ENCODE results near the gene ACOT8. TPM values are rescaled to one million over a fixed set of nuclear protein-coding genes. Genes with fewer than 3 reads are reported as not detected.

Gene ACOT8
- total and polyA plus RNA-seq, 9 of the 15 experiments (the other 6 are each of a cell fraction or from before 2014, with no cell fraction given): 8.2 to 46.7 (median 20.7) TPM

DNA sequence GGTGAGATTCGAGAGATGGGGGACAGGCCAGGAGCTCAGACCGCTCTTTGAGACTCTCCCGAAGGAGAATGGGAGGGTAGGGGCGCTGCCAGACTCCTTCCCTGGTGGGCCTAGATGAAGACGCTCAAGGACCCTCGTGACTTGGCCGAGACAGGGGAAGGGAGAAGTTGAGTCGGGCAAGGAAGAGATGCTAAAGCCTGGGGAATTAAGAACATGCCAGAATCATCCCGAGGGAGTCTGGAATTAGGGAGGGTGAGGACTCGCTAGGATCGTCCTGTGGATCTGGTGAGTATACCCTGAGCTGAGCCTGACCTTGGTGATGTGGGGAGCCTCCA is 44.2 kb downstream of the ACOT8 start (continued):
- TF ChIP-seq, protein P1, sequence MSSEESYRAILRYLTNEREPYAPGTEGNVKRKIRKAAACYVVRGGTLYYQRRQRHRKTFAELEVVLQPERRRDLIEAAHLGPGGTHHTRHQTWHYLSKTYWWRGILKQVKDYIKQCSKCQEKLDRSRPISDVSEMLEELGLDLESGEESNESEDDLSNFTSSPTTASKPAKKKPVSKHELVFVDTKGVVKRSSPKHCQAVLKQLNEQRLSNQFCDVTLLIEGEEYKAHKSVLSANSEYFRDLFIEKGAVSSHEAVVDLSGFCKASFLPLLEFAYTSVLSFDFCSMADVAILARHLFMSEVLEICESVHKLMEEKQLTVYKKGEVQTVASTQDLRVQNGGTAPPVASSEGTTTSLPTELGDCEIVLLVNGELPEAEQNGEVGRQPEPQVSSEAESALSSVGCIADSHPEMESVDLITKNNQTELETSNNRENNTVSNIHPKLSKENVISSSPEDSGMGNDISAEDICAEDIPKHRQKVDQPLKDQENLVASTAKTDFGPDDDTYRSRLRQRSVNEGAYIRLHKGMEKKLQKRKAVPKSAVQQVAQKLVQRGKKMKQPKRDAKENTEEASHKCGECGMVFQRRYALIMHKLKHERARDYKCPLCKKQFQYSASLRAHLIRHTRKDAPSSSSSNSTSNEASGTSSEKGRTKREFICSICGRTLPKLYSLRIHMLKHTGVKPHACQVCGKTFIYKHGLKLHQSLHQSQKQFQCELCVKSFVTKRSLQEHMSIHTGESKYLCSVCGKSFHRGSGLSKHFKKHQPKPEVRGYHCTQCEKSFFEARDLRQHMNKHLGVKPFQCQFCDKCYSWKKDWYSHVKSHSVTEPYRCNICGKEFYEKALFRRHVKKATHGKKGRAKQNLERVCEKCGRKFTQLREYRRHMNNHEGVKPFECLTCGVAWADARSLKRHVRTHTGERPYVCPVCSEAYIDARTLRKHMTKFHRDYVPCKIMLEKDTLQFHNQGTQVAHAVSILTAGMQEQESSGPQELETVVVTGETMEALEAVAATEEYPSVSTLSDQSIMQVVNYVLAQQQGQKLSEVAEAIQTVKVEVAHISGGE (CRISPR knock-in tag; IDR thresholded peaks at IDR 0.05): no peak

DNA sequence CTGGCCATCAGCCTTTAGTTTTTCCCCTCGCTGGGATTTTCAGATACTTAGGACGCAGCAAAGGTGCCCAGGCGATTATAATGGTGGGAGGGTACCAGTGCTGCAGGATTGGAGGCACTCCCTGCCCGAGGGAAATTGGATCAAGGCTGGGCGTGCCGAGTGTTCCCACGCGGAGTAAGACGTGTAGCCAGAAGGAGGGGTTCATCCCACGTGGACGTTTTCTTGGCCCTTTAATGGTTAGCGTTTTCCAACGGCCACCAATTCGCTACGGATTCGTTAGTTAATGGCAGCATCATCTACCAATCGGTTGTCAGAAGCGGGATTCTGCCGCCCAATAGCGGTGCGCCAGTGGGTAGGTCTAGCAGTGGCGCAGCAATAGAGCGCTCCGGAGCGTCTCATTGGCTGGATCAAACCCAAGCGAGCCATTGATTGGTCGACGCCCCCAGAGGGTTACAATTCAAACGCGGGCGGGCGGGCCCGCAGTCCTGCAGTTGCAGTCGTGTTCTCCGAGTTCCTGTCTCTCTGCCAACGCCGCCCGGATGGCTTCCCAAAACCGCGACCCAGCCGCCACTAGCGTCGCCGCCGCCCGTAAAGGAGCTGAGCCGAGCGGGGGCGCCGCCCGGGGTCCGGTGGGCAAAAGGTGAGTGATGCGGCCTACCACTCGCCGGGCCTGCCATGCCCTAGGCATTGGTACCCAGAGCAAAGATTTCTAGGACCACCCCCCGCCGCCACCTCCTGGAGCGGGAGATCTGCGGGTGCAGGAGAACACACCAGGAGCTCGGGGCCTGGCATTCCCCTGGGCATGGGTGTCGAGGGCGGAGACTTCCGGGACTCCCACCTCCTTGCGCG is 44.8 kb downstream of the ACOT8 start, which contains the start of gene UBE2C:
Gene UBE2C (plus strand): TSS at position 488 of the 849 bp plus-strand sequence. CDS start 52 bp downstream, at position 540.
- H3K27ac ChIP-seq (ENCODE audit: extremely low read depth, low read depth, low read length): no peak within 1 kb of the TSS
- H3K27me3 ChIP-seq (ENCODE audit: control insufficient read depth in 2 of 2, insufficient read depth in 2 of 2, low read length in 2 of 2): no peaks in the 10 kb centered on the region
- in situ Hi-C loops (cut with MboI) (no loop called here), intact Hi-C loops (cut with micrococcal nuclease) (no loop called here)
- peaks cover 13 to 23% of the 10 kb centered on the region in 2 experiments for H3K4me1 ChIP-seq (replicated peaks in 1 of 2; ENCODE audit: control insufficient read depth in 2 of 2, insufficient read depth in 2 of 2, low read length in 2 of 2)
- no TSS peak for BruUV-seq (replicated peaks)
- H4K20me1 ChIP-seq (replicated peaks; ENCODE audit: control insufficient read depth, insufficient read depth, low read length): no peaks in the 10 kb centered on the region
- H3K4me2 ChIP-seq (ENCODE audit: insufficient read depth, low read length): no peak within 1 kb of the TSS
- peaks cover 38% of the 10 kb centered on the region; the same call in 2 of the 3 replicates for H3K36me3 ChIP-seq (ENCODE audit: control insufficient read depth, insufficient read depth, low read length)
- no peaks in the 10 kb centered on the region for H3K9me1 ChIP-seq (ENCODE audit: control insufficient read depth, insufficient read depth, low read length)
- H2AFZ ChIP-seq (ENCODE audit: low read depth, low read length): no peak within 1 kb of the TSS
- no peak for DNase-seq (ENCODE audit: extremely low read depth in 1 of 4, low spot score in 3 of 4)
- H3K9me3 ChIP-seq (replicated peaks; ENCODE audit: control insufficient read depth, insufficient read depth, low read depth, low read length): peaks cover 11% of the 10 kb centered on the region; the same call in 1 of the 2 replicates
- ATAC-seq: no peak
- H3K79me2 ChIP-seq (ENCODE audit: control insufficient read depth, insufficient read depth, low read length): no peaks in the 10 kb centered on the region
- no peak within 1 kb of the TSS for H3K9ac ChIP-seq (ENCODE audit: insufficient read depth in 1 of 2, low read depth in 2 of 2, low read length in 2 of 2)
- WGBS (ENCODE audit: insufficient coverage, low coverage, missing lambda C conversion rate): 94% methylated on average over 41 of the region's 65 CpGs
- no peak for FAIRE-seq
- POLR2A ChIA-PET: interaction anchor here (1.2 kb wide), 1 partner anchor 12 kb away, joined by 3 read pairs; no protein-coding TSS in a partner anchor
- CTCF ChIA-PET (ENCODE audit: low intra/inter-chr PET ratio): no interaction called here
- H3K4me3 ChIP-seq: no peak within 1 kb of the TSS
- TF ChIP-seq BCOR (IDR thresholded peaks at IDR 0.05): no peak
- no peak for TF ChIP-seq SNRNP70 (optimal IDR thresholded peaks at IDR 0.05; ENCODE audit: low read depth, low read length)
- no peak for TF ChIP-seq EGR1 (conservative IDR thresholded peaks at IDR 0.05)
- no peak for TF ChIP-seq ZNF644 (tag; IDR thresholded peaks at IDR 0.05; ENCODE audit: low read depth)
- no peak for TF ChIP-seq C11orf30 (IDR thresholded peaks at IDR 0.05; ENCODE audit: low read depth)
- TF ChIP-seq NCOA4 (IDR thresholded peaks at IDR 0.05; ENCODE audit: partially characterized antibody): no peak
- TF ChIP-seq, protein P2, sequence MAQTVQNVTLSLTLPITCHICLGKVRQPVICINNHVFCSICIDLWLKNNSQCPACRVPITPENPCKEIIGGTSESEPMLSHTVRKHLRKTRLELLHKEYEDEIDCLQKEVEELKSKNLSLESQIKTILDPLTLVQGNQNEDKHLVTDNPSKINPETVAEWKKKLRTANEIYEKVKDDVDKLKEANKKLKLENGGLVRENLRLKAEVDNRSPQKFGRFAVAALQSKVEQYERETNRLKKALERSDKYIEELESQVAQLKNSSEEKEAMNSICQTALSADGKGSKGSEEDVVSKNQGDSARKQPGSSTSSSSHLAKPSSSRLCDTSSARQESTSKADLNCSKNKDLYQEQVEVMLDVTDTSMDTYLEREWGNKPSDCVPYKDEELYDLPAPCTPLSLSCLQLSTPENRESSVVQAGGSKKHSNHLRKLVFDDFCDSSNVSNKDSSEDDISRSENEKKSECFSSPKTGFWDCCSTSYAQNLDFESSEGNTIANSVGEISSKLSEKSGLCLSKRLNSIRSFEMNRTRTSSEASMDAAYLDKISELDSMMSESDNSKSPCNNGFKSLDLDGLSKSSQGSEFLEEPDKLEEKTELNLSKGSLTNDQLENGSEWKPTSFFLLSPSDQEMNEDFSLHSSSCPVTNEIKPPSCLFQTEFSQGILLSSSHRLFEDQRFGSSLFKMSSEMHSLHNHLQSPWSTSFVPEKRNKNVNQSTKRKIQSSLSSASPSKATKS (CRISPR knock-in tag; IDR thresholded peaks at IDR 0.05): no peak
- TF ChIP-seq, protein P3, sequence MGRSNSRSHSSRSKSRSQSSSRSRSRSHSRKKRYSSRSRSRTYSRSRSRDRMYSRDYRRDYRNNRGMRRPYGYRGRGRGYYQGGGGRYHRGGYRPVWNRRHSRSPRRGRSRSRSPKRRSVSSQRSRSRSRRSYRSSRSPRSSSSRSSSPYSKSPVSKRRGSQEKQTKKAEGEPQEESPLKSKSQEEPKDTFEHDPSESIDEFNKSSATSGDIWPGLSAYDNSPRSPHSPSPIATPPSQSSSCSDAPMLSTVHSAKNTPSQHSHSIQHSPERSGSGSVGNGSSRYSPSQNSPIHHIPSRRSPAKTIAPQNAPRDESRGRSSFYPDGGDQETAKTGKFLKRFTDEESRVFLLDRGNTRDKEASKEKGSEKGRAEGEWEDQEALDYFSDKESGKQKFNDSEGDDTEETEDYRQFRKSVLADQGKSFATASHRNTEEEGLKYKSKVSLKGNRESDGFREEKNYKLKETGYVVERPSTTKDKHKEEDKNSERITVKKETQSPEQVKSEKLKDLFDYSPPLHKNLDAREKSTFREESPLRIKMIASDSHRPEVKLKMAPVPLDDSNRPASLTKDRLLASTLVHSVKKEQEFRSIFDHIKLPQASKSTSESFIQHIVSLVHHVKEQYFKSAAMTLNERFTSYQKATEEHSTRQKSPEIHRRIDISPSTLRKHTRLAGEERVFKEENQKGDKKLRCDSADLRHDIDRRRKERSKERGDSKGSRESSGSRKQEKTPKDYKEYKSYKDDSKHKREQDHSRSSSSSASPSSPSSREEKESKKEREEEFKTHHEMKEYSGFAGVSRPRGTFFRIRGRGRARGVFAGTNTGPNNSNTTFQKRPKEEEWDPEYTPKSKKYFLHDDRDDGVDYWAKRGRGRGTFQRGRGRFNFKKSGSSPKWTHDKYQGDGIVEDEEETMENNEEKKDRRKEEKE (IDR thresholded peaks at IDR 0.05; ENCODE audit: borderline replicate concordance in 1 of 2, control insufficient read depth in 1 of 2, low read depth in 2 of 2, low read length in 1 of 2): no peak
- TF ChIP-seq SUPT5H (IDR thresholded peaks at IDR 0.05): no peak

All from K562 (cell line).